Astrocyte (in vitro differentiated cells and primary cell): Measurements from ENCODE around the gene ARHGEF40. TPM values are rescaled to one million over a fixed set of nuclear protein-coding genes. Genes with fewer than 3 reads are reported as not detected.

Experiments used
- DNase-seq: peaks from one replicate; pipeline ENCODE4 v3.0.0-alpha.2; 2010; ENCODE audit warnings: low read depth
- FAIRE-seq: peaks from 2 replicates; lab custom pipeline; 2011; peaks lifted over from hg19 to GRCh38; lab: Jason Lieb, UNC
- H2AFZ ChIP-seq: 2 replicates; pipeline ENCODE4 v1.6.0; 2012; ENCODE audit warnings: low read depth, low read length, inconsistent platforms
- H3K27ac ChIP-seq: 2 replicates; pipeline ENCODE4 v1.5.1; 2011; ENCODE audit warnings: low read depth, low read length, inconsistent platforms
- H3K27me3 ChIP-seq: 2 replicates; pipeline ENCODE4 v1.6.0; 2011; ENCODE audit warnings: low read length, inconsistent platforms; ENCODE audit not compliant: insufficient read depth
- H3K36me3 ChIP-seq: 2 replicates; pipeline ENCODE4 v1.5.1; 2011; ENCODE audit warnings: low read length, inconsistent platforms; ENCODE audit not compliant: insufficient read depth
- H3K4me1 ChIP-seq: 2 replicates; pipeline ENCODE4 v1.5.1; 2011; ENCODE audit warnings: low read length, inconsistent platforms; ENCODE audit not compliant: insufficient read depth
- H3K4me2 ChIP-seq: 2 replicates; pipeline ENCODE4 v1.6.0; 2012; ENCODE audit warnings: low read length, inconsistent platforms
- H3K4me3 ChIP-seq: 2 replicates; pipeline ENCODE4 v1.5.1; 2011; ENCODE audit warnings: low read depth, mild to moderate bottlenecking, low read length, inconsistent platforms; ENCODE audit not compliant: insufficient read depth
- H3K79me2 ChIP-seq: 2 replicates; pipeline ENCODE4 v1.6.0; 2012; ENCODE audit warnings: mild to moderate bottlenecking, low read length, inconsistent platforms; ENCODE audit not compliant: insufficient read depth
- H3K9ac ChIP-seq: 2 replicates; pipeline ENCODE4 v1.6.0; 2012; ENCODE audit warnings: mild to moderate bottlenecking, low read length, inconsistent platforms
- H3K9me3 ChIP-seq: 2 replicates; pipeline ENCODE4 v1.5.1; 2012; ENCODE audit warnings: low read depth, mild to moderate bottlenecking, low read length, inconsistent platforms; ENCODE audit not compliant: insufficient read depth
- H4K20me1 ChIP-seq: 2 replicates; pipeline ENCODE4 v1.6.0; 2012; ENCODE audit warnings: low read length, inconsistent platforms; ENCODE audit not compliant: insufficient read depth
- H3K27ac Mint-ChIP-seq: one replicate; pipeline ENCODE4 v1.8.0; 2021; ENCODE audit warnings: mild to moderate bottlenecking, mixed read lengths; ENCODE audit not compliant: unreplicated experiment
- H3K27me3 Mint-ChIP-seq: one replicate; pipeline ENCODE4 v1.8.0; 2021; ENCODE audit warnings: low read depth, mixed read lengths; ENCODE audit not compliant: unreplicated experiment
- H3K36me3 Mint-ChIP-seq: one replicate; pipeline ENCODE4 v1.8.0; 2021; ENCODE audit warnings: low read depth, mixed read lengths; ENCODE audit not compliant: unreplicated experiment
- H3K4me1 Mint-ChIP-seq: one replicate; pipeline ENCODE4 v1.8.0; 2021; ENCODE audit warnings: low read depth, mixed read lengths; ENCODE audit not compliant: unreplicated experiment
- H3K4me3 Mint-ChIP-seq: one replicate; pipeline ENCODE4 v1.8.0; 2021; ENCODE audit warnings: mild to moderate bottlenecking, moderate library complexity, mixed read lengths; ENCODE audit not compliant: unreplicated experiment
- H3K9me3 Mint-ChIP-seq: one replicate; pipeline ENCODE4 v1.8.0; 2021; ENCODE audit warnings: mild to moderate bottlenecking, mixed read lengths; ENCODE audit not compliant: unreplicated experiment
- EZH2 ChIP-seq: IDR thresholded peaks from 2 replicates; pipeline ENCODE4 v1.6.1; 2012; ENCODE audit warnings: mild to moderate bottlenecking, low read length, inconsistent platforms; ENCODE audit not compliant: insufficient read depth
- total RNA-seq: library from RNA; stranded (reverse); gene quantifications from 2 replicates; pipeline ENCODE4 v1.2.1, GENCODE V29; 2021
- TF ChIP-seq, protein P1 (sequence below): IDR thresholded peaks from 2 replicates; pipeline ENCODE4 v1.5.1; 2011; ENCODE audit warnings: low read depth, mild to moderate bottlenecking, inconsistent platforms, low read length, moderate library complexity; ENCODE audit not compliant: insufficient read depth

ARHGEF40 gene
- total RNA-seq, 1 donor from 2014 or later: 99.9 TPM

DNA sequence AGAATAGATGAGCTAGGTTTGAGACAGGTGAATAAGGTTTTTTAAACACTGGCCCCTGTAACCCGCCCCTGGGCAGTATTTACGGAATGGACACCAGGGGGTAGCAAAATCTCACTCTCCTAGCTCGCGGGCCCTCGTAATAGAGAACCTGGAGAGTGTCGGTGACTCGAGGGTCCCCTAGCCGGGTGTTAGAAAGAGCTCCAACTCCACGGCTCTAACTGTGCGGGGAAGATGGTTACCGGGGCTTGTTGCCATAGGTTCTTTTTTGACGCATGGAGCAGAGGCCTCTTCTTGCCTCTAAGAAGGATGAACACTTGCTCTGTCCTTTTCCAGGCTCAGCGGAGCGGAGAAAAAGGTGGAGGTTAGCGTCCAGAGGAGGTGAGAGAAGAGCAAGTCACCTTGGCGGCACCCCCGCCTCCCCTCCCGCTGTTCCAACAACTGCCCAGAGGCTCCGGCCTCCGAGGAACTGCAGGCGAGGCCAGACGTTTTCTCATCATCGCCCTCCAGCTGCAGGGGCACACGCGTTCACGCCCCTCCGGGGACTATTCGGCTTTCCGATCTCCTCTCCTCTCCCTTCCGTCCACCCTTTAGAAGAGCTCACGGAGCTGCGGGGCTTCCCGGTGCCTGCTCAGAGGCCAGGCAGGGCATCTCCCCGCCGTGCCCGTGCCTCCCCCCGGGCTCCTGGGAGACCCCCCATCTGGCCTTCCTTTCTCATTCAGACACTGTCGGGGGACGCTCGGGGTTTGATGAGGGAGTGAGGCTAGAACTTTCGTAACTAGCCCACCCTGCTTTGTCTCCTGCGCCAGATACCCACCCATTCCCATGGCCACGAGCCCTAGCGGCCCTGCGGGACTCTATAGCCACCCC lies 1.4 kb upstream of the ARHGEF40 start:
- Histone ChIP-seq H3K4me1 (peaks cover 35% of the 10 kb centered on the region), H3K36me3 (peaks cover 12% of the 10 kb centered on the region), H4K20me1 (peaks cover 20% of the 10 kb centered on the region), H3K27ac (peak overlapping the region; percentile 97), H2AFZ (peak overlapping the region; percentile 61), H3K79me2 (peaks cover 23% of the 10 kb centered on the region), H3K27me3 (no peaks in the 10 kb centered on the region), H3K9ac (peak overlapping the region; percentile 98), H3K4me2 (peak overlapping the region; percentile 99), H3K4me3 (peak overlapping the region; percentile 67), H3K9me3 (no peaks in the 10 kb centered on the region)
- TF ChIP-seq EZH2: no peak
- TF ChIP-seq, protein P1, sequence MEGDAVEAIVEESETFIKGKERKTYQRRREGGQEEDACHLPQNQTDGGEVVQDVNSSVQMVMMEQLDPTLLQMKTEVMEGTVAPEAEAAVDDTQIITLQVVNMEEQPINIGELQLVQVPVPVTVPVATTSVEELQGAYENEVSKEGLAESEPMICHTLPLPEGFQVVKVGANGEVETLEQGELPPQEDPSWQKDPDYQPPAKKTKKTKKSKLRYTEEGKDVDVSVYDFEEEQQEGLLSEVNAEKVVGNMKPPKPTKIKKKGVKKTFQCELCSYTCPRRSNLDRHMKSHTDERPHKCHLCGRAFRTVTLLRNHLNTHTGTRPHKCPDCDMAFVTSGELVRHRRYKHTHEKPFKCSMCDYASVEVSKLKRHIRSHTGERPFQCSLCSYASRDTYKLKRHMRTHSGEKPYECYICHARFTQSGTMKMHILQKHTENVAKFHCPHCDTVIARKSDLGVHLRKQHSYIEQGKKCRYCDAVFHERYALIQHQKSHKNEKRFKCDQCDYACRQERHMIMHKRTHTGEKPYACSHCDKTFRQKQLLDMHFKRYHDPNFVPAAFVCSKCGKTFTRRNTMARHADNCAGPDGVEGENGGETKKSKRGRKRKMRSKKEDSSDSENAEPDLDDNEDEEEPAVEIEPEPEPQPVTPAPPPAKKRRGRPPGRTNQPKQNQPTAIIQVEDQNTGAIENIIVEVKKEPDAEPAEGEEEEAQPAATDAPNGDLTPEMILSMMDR: peak; percentile 63
- peaks cover 7% of the 10 kb centered on the region for H3K36me3 Mint-ChIP-seq
- peak overlapping the region; percentile 93 for H3K27ac Mint-ChIP-seq
- H3K4me1 Mint-ChIP-seq: peaks cover 37% of the 10 kb centered on the region
- FAIRE-seq (no peak), DNase-seq (peak; percentile 22)
- H3K4me3 Mint-ChIP-seq: peak overlapping the region; percentile 90
- no peaks in the 10 kb centered on the region for H3K27me3 Mint-ChIP-seq
- H3K9me3 Mint-ChIP-seq: no peaks in the 10 kb centered on the region

DNA sequence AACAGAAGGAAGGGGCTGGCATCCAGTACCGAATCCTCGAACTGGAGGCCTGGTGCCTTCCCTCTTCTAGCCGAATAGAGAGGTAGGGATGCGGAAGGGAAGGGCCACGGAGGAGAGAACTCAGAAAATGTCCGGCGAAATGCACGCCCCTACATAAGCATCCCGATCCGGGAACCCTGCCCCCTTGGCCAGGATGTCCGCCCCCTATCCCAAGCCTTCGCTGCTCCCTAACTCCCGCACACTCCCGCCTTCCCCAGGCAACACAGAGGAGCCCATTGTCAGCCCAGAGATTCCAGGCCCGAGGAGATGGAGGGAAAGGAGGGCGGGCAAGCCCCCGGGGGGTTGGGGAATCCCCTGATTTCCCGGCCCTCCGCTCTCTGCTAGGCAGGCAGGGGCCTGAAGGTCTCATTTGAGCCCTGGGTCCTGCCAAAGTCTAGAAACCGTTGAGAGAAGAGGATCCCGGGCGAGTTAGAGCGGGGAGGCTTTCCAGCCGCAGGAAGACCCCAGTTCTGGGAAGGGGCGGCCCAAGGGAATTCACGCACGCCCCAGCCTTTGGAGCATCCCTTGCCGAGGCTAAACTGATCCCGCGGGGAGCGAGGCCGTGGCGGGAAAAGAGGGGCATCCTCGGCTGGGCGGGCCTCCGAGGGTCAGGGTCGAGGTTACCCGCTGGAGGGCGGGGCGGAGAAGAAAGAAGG lies 569 bp upstream of the ARHGEF40 start:
- Mint-ChIP-seq H3K9me3 (no peaks in the 10 kb centered on the region), H3K27me3 (no peaks in the 10 kb centered on the region), H3K27ac (peak overlapping the region; percentile 87), H3K4me1 (peaks cover 34% of the 10 kb centered on the region), H3K36me3 (peaks cover 7% of the 10 kb centered on the region), H3K4me3 (peak overlapping the region; percentile 90)
- FAIRE-seq (no peak), DNase-seq (peak; percentile 23)
- Histone ChIP-seq H3K4me3 (peak overlapping the region; percentile 67), H3K36me3 (peaks cover 17% of the 10 kb centered on the region), H3K9me3 (no peaks in the 10 kb centered on the region), H3K4me1 (peaks cover 32% of the 10 kb centered on the region), H3K27me3 (no peaks in the 10 kb centered on the region), H3K27ac (peak overlapping the region; percentile 97), H3K9ac (peak overlapping the region; percentile 98), H4K20me1 (peaks cover 27% of the 10 kb centered on the region), H2AFZ (peak overlapping the region; percentile 61), H3K79me2 (peaks cover 30% of the 10 kb centered on the region), H3K4me2 (peak overlapping the region; percentile 99)
- TF ChIP-seq, protein P1: no peak
- no peak for TF ChIP-seq EZH2
